Ectodermal cell (in vitro differentiated cells): ENCODE results near the gene TOR3A.

ENCODE experiments used
- H3K27ac ChIP-seq: 2 replicates; pipeline ENCODE4 v1.7.0; 2013; ENCODE audit warnings: mild to moderate bottlenecking, low read depth, low read length; ENCODE audit not compliant: insufficient read depth, poor library complexity, severe bottlenecking
- H3K27me3 ChIP-seq: 2 replicates; pipeline ENCODE4 v1.7.0; 2013; ENCODE audit warnings: mild to moderate bottlenecking, low read length; ENCODE audit not compliant: insufficient read depth, control insufficient read depth, poor library complexity, severe bottlenecking
- H3K36me3 ChIP-seq: one replicate; pipeline ENCODE4 v1.7.0; 2013; ENCODE audit warnings: low read length; ENCODE audit not compliant: control insufficient read depth, insufficient read depth
- H3K4me1 ChIP-seq: one replicate; pipeline ENCODE4 v1.7.0; 2013; ENCODE audit warnings: low read length; ENCODE audit not compliant: control insufficient read depth, insufficient read depth
- H3K4me3 ChIP-seq: 2 replicates; pipeline ENCODE4 v1.7.0; 2013; ENCODE audit warnings: low read depth, low read length, control low read depth; ENCODE audit not compliant: insufficient read depth
- H3K9me3 ChIP-seq: 2 replicates; pipeline ENCODE4 v1.7.0; 2013; ENCODE audit warnings: mild to moderate bottlenecking, low read length, moderate library complexity; ENCODE audit not compliant: control insufficient read depth
- WGBS, 2 experiments: methylation state at CpG; one replicate each; pipeline ENCODE4 v1.1.7; 2013; ENCODE audit warnings: missing lambda C conversion rate in 2 of 2; 5-methylcytosine and 5-hydroxymethylcytosine counted together

Gene TOR3A

GRCh38 chr1:179105393-179105792 lies 23.5 kb downstream of the TOR3A start:
- H3K36me3 ChIP-seq: peaks cover 18% of the 10 kb centered on the region
- no peak overlapping the region for H3K27ac ChIP-seq
- H3K9me3 ChIP-seq: no peaks in the 10 kb centered on the region
- H3K4me1 ChIP-seq: no peaks in the 10 kb centered on the region
- no peaks in the 10 kb centered on the region for H3K27me3 ChIP-seq
- H3K4me3 ChIP-seq: no peak overlapping the region
- 55 to 57% methylated on average over 7 of the region's 7 CpGs for WGBS, 2 experiments

GRCh38 chr1:179107706-179108629 lies 26.1 kb downstream of the TOR3A start:
- no peaks in the 10 kb centered on the region for H3K9me3 ChIP-seq
- 94 to 95% methylated on average over 15 of the region's 15 CpGs for WGBS, 2 experiments
- H3K27ac ChIP-seq: no peak overlapping the region

GRCh38 chr1:179108644-179109043 lies 26.8 kb downstream of the TOR3A start:
- Histone ChIP-seq H3K9me3 (no peaks in the 10 kb centered on the region), H3K4me1 (no peaks in the 10 kb centered on the region), H3K4me3 (no peak overlapping the region), H3K36me3 (peaks cover 23% of the 10 kb centered on the region), H3K27me3 (no peaks in the 10 kb centered on the region), H3K27ac (no peak overlapping the region)
- 94% methylated on average over 2 of the region's 2 CpGs for WGBS, 2 experiments

More at GRCh38 chr1:179107706-179108629, 26.1 kb downstream of the TOR3A start:
- no peaks in the 10 kb centered on the region for H3K27me3 ChIP-seq
- no peaks in the 10 kb centered on the region for H3K4me1 ChIP-seq
- H3K36me3 ChIP-seq: peaks cover 23% of the 10 kb centered on the region
- H3K4me3 ChIP-seq: no peak overlapping the region

- Histone ChIP-seq H3K27me3 (no peaks in the 10 kb centered on the region), H3K27ac (no peak overlapping the region), H3K4me3 (no peak overlapping the region), H3K4me1 (no peaks in the 10 kb centered on the region), H3K36me3 (peaks cover 15% of the 10 kb centered on the region), H3K9me3 (no peaks in the 10 kb centered on the region)
- 94 to 99% methylated on average over 3 of the region's 3 CpGs for WGBS, 2 experiments
Measured at GRCh38 chr1:179115181-179115580, 33.3 kb downstream of the TOR3A start.

- H3K36me3 ChIP-seq: peaks cover 8% of the 10 kb centered on the region
- H3K4me3 ChIP-seq: no peak overlapping the region
- H3K27me3 ChIP-seq: no peaks in the 10 kb centered on the region
- no peak overlapping the region for H3K27ac ChIP-seq
- no peaks in the 10 kb centered on the region for H3K9me3 ChIP-seq
- H3K4me1 ChIP-seq: no peaks in the 10 kb centered on the region
Measured at GRCh38 chr1:179119513-179119912, 37.6 kb downstream of the TOR3A start.

GRCh38 chr1:179120736-179121135 lies 38.9 kb downstream of the TOR3A start:
- no peak overlapping the region for H3K4me3 ChIP-seq
- H3K9me3 ChIP-seq: no peaks in the 10 kb centered on the region
- H3K36me3 ChIP-seq: peaks cover 7% of the 10 kb centered on the region
- WGBS, 2 experiments: 93 to 94% methylated on average over 2 of the region's 2 CpGs
- H3K27me3 ChIP-seq: no peaks in the 10 kb centered on the region
- H3K27ac ChIP-seq: no peak overlapping the region
- H3K4me1 ChIP-seq: no peaks in the 10 kb centered on the region

- Histone ChIP-seq H3K9me3 (no peaks in the 10 kb centered on the region), H3K27me3 (no peaks in the 10 kb centered on the region), H3K36me3 (peaks cover 7% of the 10 kb centered on the region), H3K4me3 (no peak overlapping the region), H3K4me1 (no peaks in the 10 kb centered on the region), H3K27ac (no peak overlapping the region)
- WGBS, 2 experiments: 87 to 88% methylated on average over 7 of the region's 7 CpGs
Measured at GRCh38 chr1:179121159-179121938, 39.5 kb downstream of the TOR3A start.

- Histone ChIP-seq H3K4me1 (no peaks in the 10 kb centered on the region), H3K4me3 (no peak overlapping the region), H3K9me3 (no peaks in the 10 kb centered on the region), H3K27me3 (no peaks in the 10 kb centered on the region), H3K27ac (no peak overlapping the region), H3K36me3 (peaks cover 2% of the 10 kb centered on the region)
- WGBS, 2 experiments: 83% methylated on average over 1 of the region's 1 CpG; no CpG with 5 or more reads in 1 of the 2 experiments
Measured at GRCh38 chr1:179124873-179125272, 43.0 kb downstream of the TOR3A start.

GRCh38 chr1:179126338-179127060 lies 44.6 kb downstream of the TOR3A start:
- Histone ChIP-seq H3K27ac (no peak overlapping the region), H3K36me3 (peaks cover 7% of the 10 kb centered on the region), H3K4me1 (no peaks in the 10 kb centered on the region), H3K9me3 (no peaks in the 10 kb centered on the region), H3K27me3 (no peaks in the 10 kb centered on the region), H3K4me3 (no peak overlapping the region)
- 96 to 97% methylated on average over 8 of the region's 8 CpGs for WGBS, 2 experiments
